Measurements from ENCODE around the gene LRP11. TPM values are rescaled to one million over a fixed set of nuclear protein-coding genes. Genes with fewer than 3 reads are reported as not detected.
"Not testable (repeated sequence)": the region's sequence is repeated elsewhere in the genome, so short reads cannot be mapped to it uniquely, and the experiment has no call there.

LRP11 gene
- total RNA-seq, 1 experiment from 2014 or later, result 31.1 TPM

GRCh38 chr6:149856256-149856994 is 7.7 kb downstream of the LRP11 start:
- no peak for DNase-seq
- Mint-ChIP-seq H3K27ac (ENCODE audit: unreplicated experiment) (peak overlapping the region; percentile 91), H3K9me3 (ENCODE audit: low read depth, unreplicated experiment) (no peaks in the 10 kb centered on the region), H3K27me3 (ENCODE audit: unreplicated experiment) (no peaks in the 10 kb centered on the region), H3K36me3 (ENCODE audit: insufficient read depth, unreplicated experiment) (peaks cover 65% of the 10 kb centered on the region), H3K4me3 (ENCODE audit: low read depth, unreplicated experiment) (peak overlapping the region; percentile 68), H3K4me1 (ENCODE audit: low read depth, unreplicated experiment) (peaks cover 66% of the 10 kb centered on the region)
- CTCF ChIA-PET, result no interaction called here
- intact Hi-C loops (cut with micrococcal nuclease; ENCODE audit: unreplicated experiment), result loop anchor here (5.0 kb wide), 1 partner anchor 41 kb away; the partner anchor contains the start of gene RAET1E
- no TSS peak for BruUV-seq (replicated peaks)
- no peak for TF ChIP-seq CTCF (IDR thresholded peaks at IDR 0.05; ENCODE audit: unreplicated experiment)

GRCh38 chr6:149855741-149856140 is 8.4 kb downstream of the LRP11 start:
- Mint-ChIP-seq H3K27ac (ENCODE audit: unreplicated experiment) (peak overlapping the region; percentile 91), H3K9me3 (ENCODE audit: low read depth, unreplicated experiment) (no peaks in the 10 kb centered on the region), H3K36me3 (ENCODE audit: insufficient read depth, unreplicated experiment) (peaks cover 60% of the 10 kb centered on the region), H3K4me1 (ENCODE audit: low read depth, unreplicated experiment) (peaks cover 66% of the 10 kb centered on the region), H3K4me3 (ENCODE audit: low read depth, unreplicated experiment) (peak overlapping the region; percentile 68), H3K27me3 (ENCODE audit: unreplicated experiment) (no peaks in the 10 kb centered on the region)
- DNase-seq, result no peak
- BruUV-seq (replicated peaks), result no TSS peak
- TF ChIP-seq CTCF (IDR thresholded peaks at IDR 0.05; ENCODE audit: unreplicated experiment), result no peak
- CTCF ChIA-PET, result no interaction called here
- intact Hi-C loops (cut with micrococcal nuclease; ENCODE audit: unreplicated experiment), result loop anchor here (1.0 to 5.0 kb wide), 3 partner anchors 8 to 42 kb away; partner anchors contain the start of gene RAET1E

- peak overlapping the region; percentile 91 for H3K27ac Mint-ChIP-seq (ENCODE audit: unreplicated experiment)
- no peak for TF ChIP-seq CTCF (IDR thresholded peaks at IDR 0.05; ENCODE audit: unreplicated experiment)
- peak; percentile 70 for DNase-seq
- H3K9me3 Mint-ChIP-seq (ENCODE audit: low read depth, unreplicated experiment), result no peaks in the 10 kb centered on the region
- H3K4me3 Mint-ChIP-seq (ENCODE audit: low read depth, unreplicated experiment), result peak overlapping the region; percentile 68
- CTCF ChIA-PET, result interaction anchor here (0.6 to 1.6 kb wide), 2 partner anchors 14 to 16 kb away, joined by 3 to 5 read pairs; no protein-coding TSS in a partner anchor
- intact Hi-C loops (cut with micrococcal nuclease; ENCODE audit: unreplicated experiment), result loop anchor here (1.0 to 5.0 kb wide), 3 partner anchors 8 to 42 kb away; partner anchors contain the start of gene RAET1E
- peaks cover 62% of the 10 kb centered on the region for H3K4me1 Mint-ChIP-seq (ENCODE audit: low read depth, unreplicated experiment)
- peaks cover 59% of the 10 kb centered on the region for H3K36me3 Mint-ChIP-seq (ENCODE audit: insufficient read depth, unreplicated experiment)
- H3K27me3 Mint-ChIP-seq (ENCODE audit: unreplicated experiment), result no peaks in the 10 kb centered on the region
- BruUV-seq (replicated peaks), result no TSS peak
These were observed 9.0 kb downstream of the LRP11 start for GRCh38 chr6:149855040-149855654.

GRCh38 chr6:149854532-149854931 is 9.6 kb downstream of the LRP11 start:
- intact Hi-C loops (cut with micrococcal nuclease; ENCODE audit: unreplicated experiment), result loop anchor here (2.0 kb wide), 1 partner anchor 14 kb away; no protein-coding TSS in a partner anchor
- no peak for TF ChIP-seq CTCF (IDR thresholded peaks at IDR 0.05; ENCODE audit: unreplicated experiment)
- Mint-ChIP-seq H3K9me3 (ENCODE audit: low read depth, unreplicated experiment) (no peaks in the 10 kb centered on the region), H3K27me3 (ENCODE audit: unreplicated experiment) (no peaks in the 10 kb centered on the region), H3K4me3 (ENCODE audit: low read depth, unreplicated experiment) (peak overlapping the region; percentile 68), H3K36me3 (ENCODE audit: insufficient read depth, unreplicated experiment) (peaks cover 59% of the 10 kb centered on the region), H3K4me1 (ENCODE audit: low read depth, unreplicated experiment) (peaks cover 62% of the 10 kb centered on the region), H3K27ac (ENCODE audit: unreplicated experiment) (peak overlapping the region; percentile 91)
- CTCF ChIA-PET, result interaction anchor here (0.6 to 1.6 kb wide), 4 partner anchors 9 to 119 kb away, joined by 3 to 5 read pairs (median 4); no protein-coding TSS in a partner anchor
- no TSS peak for BruUV-seq (replicated peaks)
- peak; percentile 67 for DNase-seq

- not testable (repeated sequence) for H3K27me3 Mint-ChIP-seq (ENCODE audit: unreplicated experiment); H3K9me3 Mint-ChIP-seq (ENCODE audit: low read depth, unreplicated experiment); BruUV-seq (replicated peaks); DNase-seq
- CTCF ChIA-PET, result interaction anchor here (0.6 to 1.6 kb wide), 3 partner anchors 9 to 119 kb away, joined by 3 to 5 read pairs (median 4); no protein-coding TSS in a partner anchor
- H3K36me3 Mint-ChIP-seq (ENCODE audit: insufficient read depth, unreplicated experiment), result peaks cover 59% of the 10 kb centered on the region
- H3K4me3 Mint-ChIP-seq (ENCODE audit: low read depth, unreplicated experiment), result peak overlapping the region; percentile 68
- peak overlapping the region; percentile 91 for H3K27ac Mint-ChIP-seq (ENCODE audit: unreplicated experiment)
- intact Hi-C loops (cut with micrococcal nuclease; ENCODE audit: unreplicated experiment), result loop anchor here (2.0 kb wide), 1 partner anchor 13 kb away; no protein-coding TSS in a partner anchor
- peaks cover 60% of the 10 kb centered on the region for H3K4me1 Mint-ChIP-seq (ENCODE audit: low read depth, unreplicated experiment)
These were observed 10.1 kb downstream of the LRP11 start for GRCh38 chr6:149854017-149854416.
